Body of pancreas (tissue), 4 donors: ENCODE measurements around the gene PPME1.

Source experiments
- CTCF ChIP-seq, 7 experiments: fragments of 450-650 bp in 4 of 7; fragments of 200-600 bp in 3 of 7; sonication (generic) in 3 of 7; IDR thresholded peaks; one replicate each; pipeline ENCODE4 v1.5.1; 2016 to 2019; ENCODE audit warnings: antibody characterized with exemption in 7 of 7
- POLR2A ChIP-seq, 3 donors: fragments of 450-650 bp; IDR thresholded peaks; one replicate each; pipeline ENCODE4 v1.6.1; 2016; ENCODE audit warnings: antibody characterized with exemption in 3 of 3, mild to moderate bottlenecking in 2 of 3

- TF ChIP-seq CTCF (IDR thresholded peaks at IDR 0.05), result no peak
- TF ChIP-seq POLR2A (IDR thresholded peaks at IDR 0.05), result no peak
These were observed 510 bp downstream of the PPME1 start for GRCh38 chr11:74171630-74171968.
